Measurements from ENCODE around the gene TOMM6. TPM values are rescaled to one million over a fixed set of nuclear protein-coding genes. Genes with fewer than 3 reads are reported as not detected.

The TOMM6 gene
- total RNA-seq = 48.6 and 52.3 TPM in 2 replicates

GRCh38 chr6:41787219-41787917 lies at the start of gene TOMM6:
Gene TOMM6, plus strand, starts transcription at chr6:41787694. Its CDS starts 4 bp downstream, at chr6:41787698.

GRCh38 chr6:41747256-41748101 lies 40.0 kb upstream of the TOMM6 start, which contains the start of gene PGC:
Gene PGC, minus strand, starts transcription at chr6:41747397. Its CDS starts 63 bp downstream, at chr6:41747334.

GRCh38 chr6:41779788-41780550 lies 7.5 kb upstream of the TOMM6 start, which contains the start of gene FRS3:
Gene FRS3, minus strand, starts transcription at chr6:41779900. Its CDS starts 2,913 bp downstream, at chr6:41776987.

GRCh38 chr6:41780551-41781365 lies 6.7 kb upstream of the TOMM6 start, which contains the start of gene PRICKLE4:
Gene PRICKLE4, plus strand, starts transcription at chr6:41780782. Its CDS starts 2,692 bp downstream, at chr6:41783474.

Other genes starting within 250 kb of the TOMM6 start
- 3.0 and 7.2 TPM in 2 replicates for gene FOXP4, start 241.3 kb upstream of the TOMM6 start, total RNA-seq
- 0.83 and 7.4 TPM in 2 replicates for gene MDFI, start 149.2 kb upstream of the TOMM6 start, total RNA-seq
- gene TFEB, start 52.1 kb upstream of the TOMM6 start, total RNA-seq = 4.2 and 5.3 TPM in 2 replicates
- not detected in 2 replicates for gene PGC, start 40.3 kb upstream of the TOMM6 start, total RNA-seq
- 1.2 and 2.4 TPM in 2 replicates for gene FRS3, start 7.8 kb upstream of the TOMM6 start, total RNA-seq
- gene PRICKLE4, start 6.9 kb upstream of the TOMM6 start, total RNA-seq = 0.23 and 1.2 TPM in 2 replicates
- 2.1 and 3.1 TPM in 2 replicates for gene USP49, start 107.7 kb downstream of the TOMM6 start, total RNA-seq
- gene MED20, start 133.4 kb downstream of the TOMM6 start, total RNA-seq = 26.0 and 28.8 TPM in 2 replicates
- 13.1 and 19.5 TPM in 2 replicates for gene BYSL, start 133.8 kb downstream of the TOMM6 start, total RNA-seq
- 8.6 and 18.5 TPM in 2 replicates for gene CCND3, start 154.1 kb downstream of the TOMM6 start, total RNA-seq

Data from smooth muscle cell of the umbilical artery (primary cell).